Parathyroid adenoma (tissue), 2 donors: ENCODE data around the gene FLOT1.

Experiments used
- H2AFZ ChIP-seq: fragments of 300-600 bp; sonication (generic); one replicate; pipeline ENCODE4 v1.7.0; 2017; ENCODE audit warnings: antibody characterized with exemption, mild to moderate bottlenecking
- H3K27ac ChIP-seq: fragments of 300-600 bp; sonication (generic); one replicate; pipeline ENCODE4 v1.7.0; 2017
- H3K27me3 ChIP-seq: fragments of 300-600 bp; sonication (generic); one replicate; pipeline ENCODE4 v1.7.0; 2017; ENCODE audit warnings: low read length; ENCODE audit not compliant: control insufficient read depth, insufficient read depth
- H3K36me3 ChIP-seq: fragments of 300-600 bp; sonication (generic); one replicate; pipeline ENCODE4 v1.7.0; 2017; ENCODE audit warnings: low read length; ENCODE audit not compliant: control insufficient read depth, insufficient read depth
- H3K4me1 ChIP-seq: fragments of 300-600 bp; sonication (generic); one replicate; pipeline ENCODE4 v1.7.0; 2017; ENCODE audit warnings: control low read depth
- H3K4me2 ChIP-seq: fragments of 300-600 bp; sonication (generic); one replicate; pipeline ENCODE4 v1.7.0; 2017; ENCODE audit warnings: low read length
- H3K4me3 ChIP-seq: fragments of 300-600 bp; sonication (generic); one replicate; pipeline ENCODE4 v1.7.0; 2017; ENCODE audit warnings: low read depth, low read length
- H3K79me2 ChIP-seq: fragments of 300-600 bp; sonication (generic); one replicate; pipeline ENCODE4 v1.7.0; 2017; ENCODE audit warnings: control low read depth
- H3K9ac ChIP-seq: fragments of 300-600 bp; sonication (generic); one replicate; pipeline ENCODE4 v1.7.0; 2017; ENCODE audit warnings: mild to moderate bottlenecking
- H3K9me3 ChIP-seq: fragments of 300-600 bp; sonication (generic); one replicate; pipeline ENCODE4 v1.7.0; 2017; ENCODE audit warnings: low read length; ENCODE audit not compliant: control insufficient read depth
- TF ChIP-seq, protein P1 (sequence below): fragments of 300-600 bp; sonication (generic); IDR thresholded peaks from one replicate; pipeline ENCODE4 v1.7.0; 2017; ENCODE audit warnings: antibody characterized with exemption, mild to moderate bottlenecking
- donor health status: primary hyperparathyroidism.

Gene FLOT1

DNA sequence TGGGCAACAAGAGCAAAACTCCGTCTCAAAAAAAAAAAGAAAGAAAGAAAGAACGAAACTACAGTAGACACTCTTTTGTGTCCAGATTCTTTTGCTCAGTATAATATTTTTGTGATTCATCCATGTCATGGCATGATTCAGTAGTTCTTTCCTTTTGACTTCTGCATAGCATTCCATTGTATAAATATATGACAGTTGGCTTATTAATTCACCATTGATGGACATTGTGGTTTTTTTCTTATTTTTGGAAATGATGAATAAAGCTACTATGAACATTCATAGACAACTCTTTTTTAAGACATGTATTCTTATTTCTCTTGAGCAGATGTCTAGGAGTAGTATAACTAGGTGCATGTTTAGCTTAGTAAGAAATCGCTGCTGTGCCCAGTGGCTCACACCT, 12.1 kb upstream of the FLOT1 start:
- peaks cover 7% of the 10 kb centered on the region for H3K4me1 ChIP-seq
- no peak overlapping the region for H3K27ac ChIP-seq
- H3K9me3 ChIP-seq, result no peaks in the 10 kb centered on the region

DNA sequence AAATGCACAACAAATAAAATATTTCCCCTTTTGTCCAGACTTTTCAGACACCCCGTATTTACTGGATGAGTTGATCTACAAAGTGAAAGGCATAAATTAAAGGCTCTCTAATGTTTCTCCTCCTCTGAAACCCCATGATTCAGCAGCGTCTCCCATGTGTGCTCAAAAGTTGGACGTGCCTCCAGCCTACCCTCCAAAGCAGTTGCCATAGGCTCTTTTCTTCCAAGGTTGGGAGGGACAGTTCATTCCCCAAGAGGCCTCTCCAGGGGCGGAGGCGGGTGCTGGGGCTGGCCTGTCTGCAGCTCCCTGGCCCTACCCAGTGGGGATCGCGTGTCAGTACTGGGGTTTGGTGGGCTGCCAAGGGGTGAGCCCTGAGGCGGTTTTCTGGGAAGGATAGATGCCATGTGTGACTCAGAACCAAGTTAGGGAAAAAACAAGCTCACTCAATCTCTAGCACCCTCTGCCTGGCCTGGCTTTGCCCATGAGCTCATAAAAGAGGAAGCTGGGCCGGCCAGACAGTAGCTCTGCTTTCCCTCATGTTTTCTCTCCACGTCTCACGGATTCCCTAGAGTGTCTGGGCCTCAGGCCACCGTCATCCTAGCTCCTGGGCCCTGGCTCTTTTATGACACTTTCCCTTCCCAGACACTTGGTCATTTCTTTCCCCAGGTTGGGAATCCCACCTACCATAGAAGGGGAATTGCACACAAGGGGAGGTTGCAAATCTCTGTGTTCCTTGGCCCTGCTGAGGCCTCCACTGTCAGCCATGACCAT, 9.9 kb upstream of the FLOT1 start:
- Histone ChIP-seq H3K4me2 (no peak overlapping the region), H2AFZ (peak overlapping the region; percentile 56), H3K9me3 (no peaks in the 10 kb centered on the region), H3K27ac (peak overlapping the region; percentile 76), H3K36me3 (no peaks in the 10 kb centered on the region), H3K4me1 (peaks cover 5% of the 10 kb centered on the region), H3K9ac (no peak overlapping the region), H3K79me2 (no peaks in the 10 kb centered on the region), H3K27me3 (no peaks in the 10 kb centered on the region), H3K4me3 (no peak overlapping the region)
- TF ChIP-seq, protein P1, sequence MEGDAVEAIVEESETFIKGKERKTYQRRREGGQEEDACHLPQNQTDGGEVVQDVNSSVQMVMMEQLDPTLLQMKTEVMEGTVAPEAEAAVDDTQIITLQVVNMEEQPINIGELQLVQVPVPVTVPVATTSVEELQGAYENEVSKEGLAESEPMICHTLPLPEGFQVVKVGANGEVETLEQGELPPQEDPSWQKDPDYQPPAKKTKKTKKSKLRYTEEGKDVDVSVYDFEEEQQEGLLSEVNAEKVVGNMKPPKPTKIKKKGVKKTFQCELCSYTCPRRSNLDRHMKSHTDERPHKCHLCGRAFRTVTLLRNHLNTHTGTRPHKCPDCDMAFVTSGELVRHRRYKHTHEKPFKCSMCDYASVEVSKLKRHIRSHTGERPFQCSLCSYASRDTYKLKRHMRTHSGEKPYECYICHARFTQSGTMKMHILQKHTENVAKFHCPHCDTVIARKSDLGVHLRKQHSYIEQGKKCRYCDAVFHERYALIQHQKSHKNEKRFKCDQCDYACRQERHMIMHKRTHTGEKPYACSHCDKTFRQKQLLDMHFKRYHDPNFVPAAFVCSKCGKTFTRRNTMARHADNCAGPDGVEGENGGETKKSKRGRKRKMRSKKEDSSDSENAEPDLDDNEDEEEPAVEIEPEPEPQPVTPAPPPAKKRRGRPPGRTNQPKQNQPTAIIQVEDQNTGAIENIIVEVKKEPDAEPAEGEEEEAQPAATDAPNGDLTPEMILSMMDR, result no peak

More for the DNA sequence above, 12.1 kb upstream of the FLOT1 start:
- H3K9ac ChIP-seq, result no peak overlapping the region
- no peaks in the 10 kb centered on the region for H3K36me3 ChIP-seq
- H3K79me2 ChIP-seq, result no peaks in the 10 kb centered on the region
- H2AFZ ChIP-seq, result no peak overlapping the region
- TF ChIP-seq, protein P1, result no peak
- H3K4me2 ChIP-seq, result no peak overlapping the region
- H3K4me3 ChIP-seq, result no peak overlapping the region
- no peaks in the 10 kb centered on the region for H3K27me3 ChIP-seq

DNA sequence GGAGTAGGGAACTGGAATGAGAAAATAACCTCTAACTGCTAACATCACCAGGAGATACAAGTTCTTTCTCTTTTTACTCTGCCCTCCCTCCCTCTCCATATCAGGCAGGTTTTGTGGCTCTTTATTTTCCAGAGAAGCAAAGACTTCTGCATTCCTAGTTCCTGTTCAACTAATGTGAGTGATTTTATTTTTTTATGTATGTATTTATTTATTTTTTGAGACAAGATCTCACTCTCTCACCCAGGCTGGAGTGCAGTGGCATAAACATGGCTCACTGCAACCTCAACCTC, 7.8 kb upstream of the FLOT1 start:
- Histone ChIP-seq H2AFZ (no peak overlapping the region), H3K36me3 (no peaks in the 10 kb centered on the region), H3K9ac (no peak overlapping the region), H3K4me1 (peaks cover 6% of the 10 kb centered on the region), H3K4me2 (no peak overlapping the region), H3K4me3 (no peak overlapping the region), H3K79me2 (no peaks in the 10 kb centered on the region), H3K27me3 (no peaks in the 10 kb centered on the region), H3K9me3 (no peaks in the 10 kb centered on the region), H3K27ac (no peak overlapping the region)
- TF ChIP-seq, protein P1, result no peak

DNA sequence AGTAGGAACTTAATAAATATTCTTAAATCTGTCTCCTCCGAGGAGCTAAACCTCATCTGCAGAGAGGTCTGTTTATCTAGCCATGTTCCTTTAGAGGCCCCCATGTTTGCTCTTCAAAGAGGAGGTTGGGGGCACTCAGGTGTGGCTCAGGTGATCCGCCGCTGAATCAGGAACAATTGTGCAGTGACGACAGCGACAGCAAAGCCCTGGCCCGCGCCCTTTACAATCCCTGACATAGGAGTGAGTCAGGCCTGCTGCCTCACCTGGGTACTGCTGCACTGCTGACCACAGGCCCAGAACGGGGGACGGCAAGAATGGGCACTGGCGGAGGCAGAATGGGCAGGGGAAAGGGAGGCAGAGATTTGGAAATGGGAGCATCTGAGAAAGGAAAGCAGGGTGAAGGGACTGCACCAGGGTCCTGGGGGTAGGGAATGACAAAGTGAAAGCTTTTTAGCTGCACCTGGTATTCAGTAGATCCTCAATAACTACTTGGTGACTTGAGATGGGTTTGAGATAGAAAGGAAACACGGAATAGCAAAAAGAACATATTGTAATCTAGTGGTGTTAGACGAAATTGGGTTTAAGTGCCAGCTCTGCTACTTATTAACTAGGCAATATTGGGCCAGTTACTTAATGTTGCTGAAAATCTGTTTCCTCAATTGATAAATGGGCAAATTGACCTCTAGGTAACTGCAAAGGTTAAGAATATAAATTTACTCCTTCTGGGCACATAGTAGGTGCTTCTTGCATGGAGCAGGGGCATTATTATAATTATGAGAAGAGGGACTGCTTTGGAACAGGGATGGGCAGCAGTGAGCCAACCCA, 7.3 kb upstream of the FLOT1 start:
- no peak overlapping the region for H3K27ac ChIP-seq

More for the DNA sequence above, 7.3 kb upstream of the FLOT1 start:
- Histone ChIP-seq H3K9me3 (no peaks in the 10 kb centered on the region), H3K27me3 (no peaks in the 10 kb centered on the region), H3K36me3 (no peaks in the 10 kb centered on the region), H3K4me1 (peaks cover 6% of the 10 kb centered on the region), H3K4me3 (no peak overlapping the region), H2AFZ (peak overlapping the region; percentile 50), H3K4me2 (no peak overlapping the region), H3K9ac (no peak overlapping the region), H3K79me2 (no peaks in the 10 kb centered on the region)
- TF ChIP-seq, protein P1, result no peak
